Nephron (organoid): ENCODE data around the gene STARD7.

Experiments
- H3K27ac Mint-ChIP-seq, 3 experiments: 2 replicates each; pipeline ENCODE4 v1.8.0; 2020; ENCODE audit warnings: mixed read lengths in 3 of 3, mild to moderate bottlenecking in 2 of 3, moderate library complexity in 1 of 3
- H3K27me3 Mint-ChIP-seq: 2 replicates; pipeline ENCODE4 v1.8.0; 2021; ENCODE audit warnings: low read depth, mild to moderate bottlenecking, moderate library complexity, mixed read lengths
- H3K36me3 Mint-ChIP-seq: 2 replicates; pipeline ENCODE4 v1.8.0; 2020; ENCODE audit warnings: low read depth, mixed read lengths
- H3K4me1 Mint-ChIP-seq: 2 replicates; pipeline ENCODE4 v1.8.0; 2020; ENCODE audit warnings: mixed read lengths
- H3K4me3 Mint-ChIP-seq, 3 experiments: 2 replicates each; pipeline ENCODE4 v1.8.0; 2020; ENCODE audit warnings: mild to moderate bottlenecking in 3 of 3, mixed read lengths in 3 of 3, moderate library complexity in 2 of 3
- H3K9me3 Mint-ChIP-seq: 2 replicates; pipeline ENCODE4 v1.8.0; 2020; ENCODE audit warnings: mixed read lengths
- TF ChIP-seq, protein P1 (sequence below), 3 experiments: fragments of 200-600 bp; sonication (generic); IDR thresholded peaks; one replicate each; pipeline ENCODE4 v1.5.0; 2021; ENCODE audit warnings: antibody characterized with exemption in 3 of 3; ENCODE audit not compliant: unreplicated experiment in 3 of 3

STARD7 gene

DNA sequence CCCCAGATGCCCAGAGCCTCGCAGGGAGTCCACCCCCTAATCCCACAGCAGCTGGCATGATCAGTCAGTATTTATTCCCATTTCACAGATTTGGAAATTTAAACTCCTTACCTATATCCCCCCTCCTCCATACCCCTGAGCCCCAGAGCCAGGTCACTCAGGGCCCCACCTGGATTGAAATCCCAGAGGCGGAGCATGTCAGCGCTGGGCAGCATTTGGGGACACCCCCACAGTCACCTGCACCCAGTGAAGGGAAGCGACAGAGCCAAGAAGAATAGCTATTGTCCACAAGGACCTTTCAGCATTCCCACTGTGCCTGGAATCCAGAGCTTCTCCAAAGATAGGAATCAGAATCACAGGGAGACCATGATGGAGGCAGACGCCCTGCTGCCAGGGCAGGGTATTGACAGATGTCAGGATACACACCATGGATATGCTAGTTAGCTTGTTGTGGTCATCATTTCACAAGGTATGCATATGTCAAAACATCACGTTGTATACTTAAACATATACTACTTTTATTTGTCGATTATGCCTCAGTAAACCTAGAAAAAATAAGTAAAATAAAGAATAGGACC, 69.4 kb downstream of the STARD7 start:
- H3K36me3 Mint-ChIP-seq, result no peaks in the 10 kb centered on the region
- no peak overlapping the region for H3K27ac Mint-ChIP-seq
- no peak overlapping the region for H3K4me3 Mint-ChIP-seq
- H3K9me3 Mint-ChIP-seq, result no peaks in the 10 kb centered on the region
- H3K4me1 Mint-ChIP-seq, result peaks cover 9% of the 10 kb centered on the region
- TF ChIP-seq, protein P1, sequence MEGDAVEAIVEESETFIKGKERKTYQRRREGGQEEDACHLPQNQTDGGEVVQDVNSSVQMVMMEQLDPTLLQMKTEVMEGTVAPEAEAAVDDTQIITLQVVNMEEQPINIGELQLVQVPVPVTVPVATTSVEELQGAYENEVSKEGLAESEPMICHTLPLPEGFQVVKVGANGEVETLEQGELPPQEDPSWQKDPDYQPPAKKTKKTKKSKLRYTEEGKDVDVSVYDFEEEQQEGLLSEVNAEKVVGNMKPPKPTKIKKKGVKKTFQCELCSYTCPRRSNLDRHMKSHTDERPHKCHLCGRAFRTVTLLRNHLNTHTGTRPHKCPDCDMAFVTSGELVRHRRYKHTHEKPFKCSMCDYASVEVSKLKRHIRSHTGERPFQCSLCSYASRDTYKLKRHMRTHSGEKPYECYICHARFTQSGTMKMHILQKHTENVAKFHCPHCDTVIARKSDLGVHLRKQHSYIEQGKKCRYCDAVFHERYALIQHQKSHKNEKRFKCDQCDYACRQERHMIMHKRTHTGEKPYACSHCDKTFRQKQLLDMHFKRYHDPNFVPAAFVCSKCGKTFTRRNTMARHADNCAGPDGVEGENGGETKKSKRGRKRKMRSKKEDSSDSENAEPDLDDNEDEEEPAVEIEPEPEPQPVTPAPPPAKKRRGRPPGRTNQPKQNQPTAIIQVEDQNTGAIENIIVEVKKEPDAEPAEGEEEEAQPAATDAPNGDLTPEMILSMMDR (IDR thresholded peaks at IDR 0.05; ENCODE audit: unreplicated experiment in 3 of 3), result no peak
- H3K27me3 Mint-ChIP-seq, result peaks cover 24% of the 10 kb centered on the region

DNA sequence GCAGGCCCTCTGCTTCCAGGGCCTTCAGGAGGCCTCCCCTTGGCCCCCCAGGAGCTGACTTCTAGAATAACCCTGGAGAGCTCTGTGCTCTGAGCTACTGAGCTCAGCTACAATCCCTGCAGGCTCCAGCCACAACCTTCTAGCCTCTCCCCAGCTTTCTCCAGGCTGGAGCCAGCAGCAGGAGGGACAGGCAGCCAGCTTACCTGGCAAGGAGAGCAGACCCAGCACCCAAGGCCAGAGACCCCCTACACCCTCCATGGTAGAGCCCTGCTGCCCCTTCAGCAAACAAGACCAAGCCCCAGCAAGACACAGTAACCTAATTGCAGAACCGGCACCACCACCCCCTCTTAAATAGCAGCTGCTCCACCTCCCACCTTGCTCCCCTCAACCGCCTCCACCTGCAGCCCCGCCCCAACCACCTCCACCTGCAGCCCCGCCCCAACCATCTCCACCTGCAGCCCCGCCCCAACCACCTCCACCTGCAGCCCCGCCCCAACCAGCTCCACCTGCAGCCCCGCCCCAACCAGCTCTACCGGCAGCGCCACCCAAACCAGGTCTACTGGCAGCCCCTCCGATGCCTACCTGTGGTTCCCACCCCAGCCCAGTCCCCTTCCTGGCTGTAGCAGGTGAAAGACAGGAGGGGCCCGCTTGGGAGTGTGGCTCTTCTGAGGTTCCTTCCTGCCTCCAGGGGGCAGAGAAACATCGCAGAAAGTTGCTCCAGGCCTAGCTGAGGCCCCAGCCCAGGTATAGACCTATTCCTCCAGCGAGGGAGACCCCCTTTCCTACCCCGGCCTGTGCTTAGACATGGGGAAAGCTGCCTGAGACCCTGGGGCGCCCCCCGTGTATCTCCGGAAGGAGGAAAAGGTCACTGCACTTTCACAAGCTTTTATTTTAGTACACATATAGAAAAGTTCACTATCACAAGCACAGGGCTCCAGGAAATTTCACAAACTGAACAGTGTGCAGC, 70.2 kb downstream of the STARD7 start, which contains the start of gene ASTL:
Gene ASTL, minus strand, starts transcription at position 324 of the 967 bp plus-strand sequence. Its CDS starts 66 bp downstream, at position 258.
- Mint-ChIP-seq H3K27me3 (peaks cover 28% of the 10 kb centered on the region), H3K4me1 (peaks cover 4% of the 10 kb centered on the region), H3K27ac (no peak within 1 kb of the TSS), H3K9me3 (no peaks in the 10 kb centered on the region), H3K36me3 (no peaks in the 10 kb centered on the region), H3K4me3 (no peak within 1 kb of the TSS)
- TF ChIP-seq, protein P1 (IDR thresholded peaks at IDR 0.05; ENCODE audit: unreplicated experiment in 3 of 3), result peak; percentile 58 to 64 (median 61)

DNA sequence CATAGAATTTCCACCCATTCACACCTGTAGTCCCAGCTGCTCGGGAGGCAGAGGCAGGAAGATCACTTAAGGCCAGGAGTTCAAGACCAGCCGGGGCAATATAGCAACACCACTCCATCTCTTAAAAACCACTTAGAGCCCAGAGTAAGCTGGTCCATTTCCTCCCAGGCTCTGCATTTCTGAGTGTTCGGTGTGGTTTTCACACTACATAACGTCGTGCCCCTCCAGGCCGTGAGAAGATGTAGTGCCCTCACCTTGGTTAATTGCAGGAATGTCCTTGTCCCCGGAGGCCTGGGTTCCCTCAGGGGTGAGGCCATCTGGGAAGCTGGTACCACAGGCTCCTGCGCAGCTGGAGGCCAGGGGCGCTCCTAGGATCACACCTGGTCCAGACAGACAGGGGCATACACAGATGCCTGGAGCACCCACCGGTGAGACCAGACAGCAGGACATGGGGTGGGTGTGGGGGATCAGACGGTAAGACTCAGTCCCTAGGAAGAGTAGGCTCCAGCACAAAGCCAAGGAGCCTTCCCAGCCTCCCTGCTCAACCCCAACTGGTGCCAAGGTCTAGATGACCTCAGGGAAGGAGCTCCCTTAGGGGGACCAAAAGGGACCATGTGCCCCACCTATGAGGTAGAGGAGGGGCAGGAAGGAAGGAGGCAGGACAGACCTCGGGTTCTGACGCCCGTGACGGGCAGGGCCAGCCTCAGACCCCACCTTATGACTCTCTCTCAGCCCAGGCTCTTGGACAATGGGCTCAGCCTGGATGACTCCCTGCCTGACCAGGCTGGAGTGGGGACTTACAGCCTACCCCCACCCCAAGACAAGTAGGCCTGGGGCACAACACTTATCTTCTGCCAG, 71.1 kb downstream of the STARD7 start:
- peaks cover 31% of the 10 kb centered on the region for H3K27me3 Mint-ChIP-seq
- no peaks in the 10 kb centered on the region for H3K9me3 Mint-ChIP-seq
- H3K4me3 Mint-ChIP-seq, result no peak overlapping the region
- H3K36me3 Mint-ChIP-seq, result no peaks in the 10 kb centered on the region
- no peak overlapping the region for H3K27ac Mint-ChIP-seq
- H3K4me1 Mint-ChIP-seq, result peaks cover 4% of the 10 kb centered on the region
- TF ChIP-seq, protein P1 (IDR thresholded peaks at IDR 0.05; ENCODE audit: unreplicated experiment in 3 of 3), result no peak

DNA sequence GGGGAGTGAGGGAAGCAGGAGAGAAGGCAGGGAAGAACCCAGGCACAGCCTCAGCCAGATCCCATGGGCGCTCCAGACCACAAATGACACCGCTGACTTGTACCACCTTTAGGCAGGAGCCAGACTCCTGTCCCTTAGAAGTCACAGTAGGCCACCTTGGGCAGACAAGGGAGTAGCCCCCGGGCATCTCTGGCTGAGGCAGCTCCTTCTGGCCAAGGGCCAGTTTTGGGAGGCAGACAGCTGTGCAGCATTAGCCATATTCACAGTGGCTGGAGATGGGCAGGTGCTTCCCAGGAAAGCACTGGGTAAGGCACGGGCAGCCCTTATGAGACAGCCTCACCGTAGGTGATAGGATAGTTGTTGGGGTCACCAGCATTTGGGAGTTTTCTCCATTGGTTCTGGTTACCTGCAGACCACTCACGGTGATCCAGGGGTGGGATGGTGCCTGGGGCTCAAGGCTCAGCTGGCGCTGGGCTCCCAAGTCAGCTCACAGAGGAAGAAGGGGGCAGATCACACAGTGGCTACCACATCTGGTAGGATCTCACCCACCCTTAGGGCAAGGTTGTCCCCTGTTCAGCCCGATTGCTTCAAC, 72.4 kb downstream of the STARD7 start:
- Mint-ChIP-seq H3K4me3 (no peak overlapping the region), H3K27ac (no peak overlapping the region), H3K9me3 (no peaks in the 10 kb centered on the region), H3K36me3 (no peaks in the 10 kb centered on the region), H3K27me3 (peaks cover 33% of the 10 kb centered on the region), H3K4me1 (peaks cover 4% of the 10 kb centered on the region)
- TF ChIP-seq, protein P1 (IDR thresholded peaks at IDR 0.05; ENCODE audit: unreplicated experiment in 3 of 3), result no peak

DNA sequence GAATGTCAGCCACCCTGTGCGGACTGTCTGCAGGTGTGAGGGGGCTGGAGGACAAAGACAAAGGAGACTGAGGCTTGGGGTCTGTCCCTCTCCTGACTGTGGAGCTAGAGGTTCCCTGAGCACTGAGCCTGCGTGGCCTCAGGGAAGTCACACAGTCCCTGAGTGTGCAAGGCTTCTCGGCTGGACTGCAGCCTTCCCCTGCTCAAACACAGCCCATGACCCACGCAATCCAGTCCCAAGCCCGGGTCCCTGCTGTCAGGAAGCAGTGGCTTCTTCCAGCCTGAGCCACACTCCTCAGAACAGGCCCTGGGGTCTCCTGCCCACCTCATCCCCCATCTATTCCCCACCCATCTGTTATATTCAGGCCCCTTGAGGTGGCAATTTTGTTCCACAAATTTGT, 73.0 kb downstream of the STARD7 start:
- H3K36me3 Mint-ChIP-seq, result no peaks in the 10 kb centered on the region
- H3K27me3 Mint-ChIP-seq, result peaks cover 37% of the 10 kb centered on the region
- H3K27ac Mint-ChIP-seq, result no peak overlapping the region
- TF ChIP-seq, protein P1 (IDR thresholded peaks at IDR 0.05; ENCODE audit: unreplicated experiment in 3 of 3), result no peak
- no peak overlapping the region for H3K4me3 Mint-ChIP-seq
- H3K4me1 Mint-ChIP-seq, result peaks cover 4% of the 10 kb centered on the region
- H3K9me3 Mint-ChIP-seq, result no peaks in the 10 kb centered on the region
